NOMO-1 treated with dmso at 0.1 percent for 144 hours (cell line): ENCODE data around the gene LYSET.
"Not testable (repeated sequence)": the region's sequence is repeated elsewhere in the genome, so short reads cannot be mapped to it uniquely, and the experiment has no call there.

Source experiments
- DNase-seq: peaks from one replicate; lab custom pipeline; 2025; ENCODE audit not compliant: unreplicated experiment; lab: John Stamatoyannopoulos, UW

The LYSET gene

GRCh38 chr14:93165271-93166265, 19.5 kb upstream of the LYSET start:
- not testable (repeated sequence) for DNase-seq

GRCh38 chr14:93168610-93169009, 16.5 kb upstream of the LYSET start:
- not testable (repeated sequence) for DNase-seq

- DNase-seq = not testable (repeated sequence)
Measured at GRCh38 chr14:93169619-93170018, 15.5 kb upstream of the LYSET start.

- DNase-seq = not testable (repeated sequence)
Measured at GRCh38 chr14:93170141-93170540, 15.0 kb upstream of the LYSET start.

- no peak for DNase-seq
Measured at GRCh38 chr14:93171376-93171775, 13.7 kb upstream of the LYSET start.

GRCh38 chr14:93173943-93174395, 11.1 kb upstream of the LYSET start:
- DNase-seq = no peak

- not testable (repeated sequence) for DNase-seq
Measured at GRCh38 chr14:93174731-93175130, 10.4 kb upstream of the LYSET start.

GRCh38 chr14:93175492-93175891, 9.6 kb upstream of the LYSET start:
- no peak for DNase-seq

GRCh38 chr14:93183596-93184317, 1.4 kb upstream of the LYSET start:
- no peak for DNase-seq

GRCh38 chr14:93185349-93185720, 218 bp downstream of the LYSET start:
- no peak for DNase-seq

- DNase-seq = no peak
Measured at GRCh38 chr14:93186466-93186865, 1.3 kb downstream of the LYSET start.

GRCh38 chr14:93186956-93187355, 1.8 kb downstream of the LYSET start:
- DNase-seq = no peak

- DNase-seq = no peak
Measured at GRCh38 chr14:93195316-93195999, 10.3 kb downstream of the LYSET start.

GRCh38 chr14:93199031-93199430, 13.9 kb downstream of the LYSET start:
- DNase-seq = no peak

- no peak for DNase-seq
Measured at GRCh38 chr14:93200553-93200952, 15.4 kb downstream of the LYSET start.

- DNase-seq = no peak
Measured at GRCh38 chr14:93201155-93201704, 16.1 kb downstream of the LYSET start.

- DNase-seq = peak; percentile 97
Measured at GRCh38 chr14:93206793-93207467, 21.8 kb downstream of the LYSET start, which contains the start of the genes GON7 and UBR7. Gene GON7 (minus strand): TSS chr14:93207065. CDS start chr14:93207037, 28 bp downstream. Gene UBR7 (plus strand): TSS chr14:93207256. CDS start chr14:93207292, 36 bp downstream.

- DNase-seq = peak; percentile 51
Measured at GRCh38 chr14:93207468-93208308, 22.6 kb downstream of the LYSET start.

- no peak for DNase-seq
Measured at GRCh38 chr14:93212432-93212831, 27.3 kb downstream of the LYSET start.
